Right lobe of liver (tissue), 6 donors: ENCODE results near the gene IL17RB. TPM values are rescaled to one million over a fixed set of nuclear protein-coding genes. Genes with fewer than 3 reads are reported as not detected.

Experiments
- ATAC-seq, 4 donors: fragments of 200-7000 bp; cut with Tn5 transposase; one replicate each; pipeline ENCODE4 v1.9.1; 2020; ENCODE audit warnings: mild to moderate bottlenecking in 4 of 4, moderate library complexity in 4 of 4
- DNase-seq, 3 donors: peaks; one replicate each; pipeline ENCODE4 v3.0.0-alpha.2; 2020
- H3K27ac ChIP-seq, 3 donors: fragments of 200-600 bp; one replicate each; pipeline ENCODE4 v1.8.0; 2022
- H3K27me3 ChIP-seq, 2 donors: fragments of 200-600 bp; one replicate each; pipeline ENCODE4 v1.8.0; 2022
- H3K36me3 ChIP-seq, 4 donors: fragments of 200-600 bp; sonication (generic) in 1 of 4; one replicate each; pipeline versions ENCODE4 v1.5.1 to v1.8.0; 2017 to 2022; ENCODE audit warnings: control low read depth in 1 of 4
- H3K4me1 ChIP-seq, 4 donors: fragments of 200-600 bp; sonication (generic) in 1 of 4; one replicate each; pipeline versions ENCODE4 v1.5.1 to v1.8.0; 2017 to 2022; ENCODE audit warnings: control low read depth in 1 of 4
- H3K4me3 ChIP-seq, 3 donors: fragments of 200-600 bp; one replicate each; pipeline ENCODE4 v1.8.0; 2022
- H3K9me3 ChIP-seq, 4 donors: fragments of 200-600 bp; sonication (generic) in 1 of 4; one replicate each; pipeline versions ENCODE4 v1.5.1 to v1.8.0; 2017 to 2022; ENCODE audit warnings: control low read depth in 1 of 4
- POLR2A ChIP-seq: fragments of 450-650 bp; IDR thresholded peaks from one replicate; pipeline ENCODE4 v1.6.1; 2017; ENCODE audit warnings: antibody characterized with exemption, mild to moderate bottlenecking
- WGBS: methylation state at CpG from one replicate; pipeline ENCODE4 v1.1.6; 2018; ENCODE audit warnings: low coverage, low lambda C conversion rate; ENCODE audit not compliant: insufficient coverage; ENCODE audit errors: missing lambda C conversion rate; 5-methylcytosine and 5-hydroxymethylcytosine counted together
- intact Hi-C, 2 donors: fragments of 100-400 bp; cut with DNase I; formaldehyde crosslinking; loops; one replicate each; pipeline versions ENCODE4 v1.11.2 to v1.14.1; 2022
- total RNA-seq, 6 experiments: library from RNA; depleted of rRNA in 2 of 6; stranded (reverse); fragments of >200 nt in 2 of 6; fragmentation: NEBNext Ultra II Directional in 3 of 6; extraction: Animal tissue kit (Norgen Biotek cat#: 25700) in 3 of 6; gene quantifications; one replicate each; pipeline versions ENCODE4 v1.1.0 to v1.2.4, GENCODE V29; 2016 to 2023
- TF ChIP-seq, protein P1 (sequence below), 4 donors: fragments of 200-600 bp in 3 of 4; fragments of 450-650 bp in 1 of 4; IDR thresholded peaks; one replicate each; pipeline versions ENCODE4 v1.5.1 to v1.8.0; 2016 to 2022; ENCODE audit warnings: antibody characterized with exemption in 4 of 4, mild to moderate bottlenecking in 2 of 4
- donor health status: DM: no; HTN: yes; CAD: no.
- donor health status: DM: no; HTN: no; CAD: no.
- donor health status: DM: no; HTN: no; CAD: no.
- donor health status: DM: no; HTN: yes; CAD: no.
- donor health status: DM: no; HTN: yes; CAD: no.

Gene IL17RB
- total RNA-seq, 6 experiments from 2014 or later: 19.8 to 30.2 (median 27.3) TPM

DNA sequence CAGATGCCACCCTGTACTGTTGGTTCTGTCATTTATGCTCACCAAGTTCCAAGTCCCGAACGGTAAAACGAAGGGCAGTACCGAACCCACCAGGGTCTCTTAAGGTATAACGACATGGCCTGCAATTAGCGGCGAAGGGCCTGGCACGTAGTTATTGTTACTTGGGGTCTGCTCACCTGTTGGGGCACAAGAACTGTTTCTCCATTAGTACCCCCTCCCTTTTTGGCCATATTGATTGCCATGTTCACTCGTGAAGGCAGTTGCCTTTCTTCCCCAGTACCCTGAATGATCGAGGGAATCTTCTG lies 435 bp downstream of the IL17RB start:
- Histone ChIP-seq H3K9me3 (no peaks in the 10 kb centered on the region), H3K27me3 (no peaks in the 10 kb centered on the region), H3K4me1 (peaks cover 0 to 25% (median 10%) of the 10 kb centered on the region in 4 donors), H3K4me3 (peak overlapping the region; percentile 64 to 76 (median 74)), H3K36me3 (no peaks in the 10 kb centered on the region), H3K27ac (peak overlapping the region; percentile 51 to 100 (median 61))
- WGBS: 10% methylated on average over 2 of the region's 10 CpGs
- DNase-seq (no peak), ATAC-seq (no peak)
- intact Hi-C loops: no loop called here
- no peak for TF ChIP-seq POLR2A
- TF ChIP-seq, protein P1, sequence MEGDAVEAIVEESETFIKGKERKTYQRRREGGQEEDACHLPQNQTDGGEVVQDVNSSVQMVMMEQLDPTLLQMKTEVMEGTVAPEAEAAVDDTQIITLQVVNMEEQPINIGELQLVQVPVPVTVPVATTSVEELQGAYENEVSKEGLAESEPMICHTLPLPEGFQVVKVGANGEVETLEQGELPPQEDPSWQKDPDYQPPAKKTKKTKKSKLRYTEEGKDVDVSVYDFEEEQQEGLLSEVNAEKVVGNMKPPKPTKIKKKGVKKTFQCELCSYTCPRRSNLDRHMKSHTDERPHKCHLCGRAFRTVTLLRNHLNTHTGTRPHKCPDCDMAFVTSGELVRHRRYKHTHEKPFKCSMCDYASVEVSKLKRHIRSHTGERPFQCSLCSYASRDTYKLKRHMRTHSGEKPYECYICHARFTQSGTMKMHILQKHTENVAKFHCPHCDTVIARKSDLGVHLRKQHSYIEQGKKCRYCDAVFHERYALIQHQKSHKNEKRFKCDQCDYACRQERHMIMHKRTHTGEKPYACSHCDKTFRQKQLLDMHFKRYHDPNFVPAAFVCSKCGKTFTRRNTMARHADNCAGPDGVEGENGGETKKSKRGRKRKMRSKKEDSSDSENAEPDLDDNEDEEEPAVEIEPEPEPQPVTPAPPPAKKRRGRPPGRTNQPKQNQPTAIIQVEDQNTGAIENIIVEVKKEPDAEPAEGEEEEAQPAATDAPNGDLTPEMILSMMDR (IDR thresholded peaks at IDR 0.05): no peak

DNA sequence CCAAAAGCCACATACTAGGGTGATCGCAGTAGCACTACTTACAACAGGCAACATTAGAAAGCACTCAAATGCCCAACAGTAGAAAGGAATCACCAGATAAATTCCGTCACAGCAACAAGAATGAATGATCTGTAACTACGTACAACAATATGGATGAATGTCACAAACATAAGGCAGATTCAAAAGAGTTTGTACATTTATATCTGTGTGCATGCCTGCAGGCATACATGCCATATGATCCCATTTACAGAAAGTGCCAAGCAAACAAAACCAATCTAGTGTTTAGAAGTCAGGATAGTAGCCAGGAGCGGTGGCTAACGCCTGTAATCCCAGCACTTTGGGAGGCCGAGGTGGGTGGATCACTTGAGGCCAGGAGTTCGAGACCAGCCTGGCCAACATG lies 3.5 kb downstream of the IL17RB start:
- whole genome bisulfite sequencing: 94% methylated on average over 2 of the region's 7 CpGs
- TF ChIP-seq, protein P1 (IDR thresholded peaks at IDR 0.05): no peak
- no peak for TF ChIP-seq POLR2A

DNA sequence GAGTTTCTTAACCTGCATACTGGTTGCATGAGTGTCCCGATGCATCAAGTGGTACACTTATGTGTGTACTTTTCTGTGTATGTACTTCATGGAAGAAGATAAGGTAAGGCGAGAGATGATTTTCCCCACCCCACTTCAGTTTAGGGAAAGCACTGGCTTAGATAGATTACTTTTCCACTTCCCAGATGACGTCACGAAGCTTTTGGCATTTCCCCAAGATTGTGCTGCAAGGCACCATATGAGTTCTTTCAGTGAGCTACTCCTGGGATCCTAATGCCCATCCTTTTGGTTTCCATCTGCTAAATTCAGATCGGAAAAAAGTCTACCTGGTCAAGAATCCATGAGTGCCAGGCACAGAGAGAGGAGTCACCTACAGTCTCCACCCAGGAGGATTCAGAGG lies 4.5 kb downstream of the IL17RB start:
- WGBS: 47% methylated on average over 5 of the region's 5 CpGs
- intact Hi-C loops: no loop called here

More for the DNA sequence above, 3.5 kb downstream of the IL17RB start:
- Histone ChIP-seq H3K27ac (no peak overlapping the region), H3K4me3 (no peak overlapping the region), H3K27me3 (no peaks in the 10 kb centered on the region), H3K36me3 (no peaks in the 10 kb centered on the region), H3K4me1 (peaks cover 0 to 7% (median 0%) of the 10 kb centered on the region in 4 donors), H3K9me3 (no peaks in the 10 kb centered on the region)
- intact Hi-C loops: no loop called here
- ATAC-seq (no peak), DNase-seq (no peak)

DNA sequence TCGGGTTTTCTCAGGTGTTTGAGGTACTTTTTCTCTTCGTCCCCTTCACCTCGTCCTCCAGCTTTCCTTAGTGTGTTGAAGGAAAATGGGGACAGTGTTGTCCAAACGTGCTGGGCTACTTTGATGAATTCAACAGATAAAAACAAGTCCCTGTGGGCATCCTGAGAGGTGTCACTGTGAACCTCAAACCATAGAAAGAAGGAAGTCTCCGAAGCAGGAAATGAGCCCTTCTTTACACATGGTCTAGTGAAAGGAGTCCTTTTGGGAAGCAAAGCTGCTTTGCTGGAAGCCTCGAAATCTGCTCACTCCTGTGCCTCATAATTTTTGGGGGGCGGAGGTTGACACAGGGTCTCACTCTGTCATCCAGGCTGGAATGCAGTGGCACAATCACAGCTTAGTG lies 10.6 kb downstream of the IL17RB start:
- Histone ChIP-seq H3K27ac (no peak overlapping the region), H3K9me3 (no peaks in the 10 kb centered on the region), H3K4me1 (peaks cover 0 to 7% (median 3%) of the 10 kb centered on the region in 4 donors), H3K27me3 (no peaks in the 10 kb centered on the region), H3K36me3 (peaks cover 0 to 25% (median 5%) of the 10 kb centered on the region in 4 donors), H3K4me3 (no peak overlapping the region)
- ATAC-seq (no peak), DNase-seq (no peak)
- TF ChIP-seq, protein P1 (IDR thresholded peaks at IDR 0.05): no peak
- no peak for TF ChIP-seq POLR2A
- WGBS: 74% methylated on average over 5 of the region's 7 CpGs
- intact Hi-C loops: no loop called here

More for the DNA sequence above, 4.5 kb downstream of the IL17RB start:
- DNase-seq (peak in 1 of 3 donors; percentile 56), ATAC-seq (no peak)
- Histone ChIP-seq H3K27ac (no peak overlapping the region), H3K27me3 (no peaks in the 10 kb centered on the region), H3K4me3 (no peak overlapping the region), H3K36me3 (no peaks in the 10 kb centered on the region), H3K4me1 (peaks cover 0 to 7% (median 0%) of the 10 kb centered on the region in 4 donors), H3K9me3 (no peaks in the 10 kb centered on the region)
- TF ChIP-seq, protein P1 (IDR thresholded peaks at IDR 0.05): no peak
- TF ChIP-seq POLR2A: no peak
